Colonic mucosa (tissue), 2 donors: ENCODE data around the gene PDZD4. TPM values are rescaled to one million over a fixed set of nuclear protein-coding genes. Genes with fewer than 3 reads are reported as not detected.

ENCODE experiments used
- total RNA-seq, 2 donors: library from RNA; stranded (reverse); fragmentation: NEBNext Ultra II Directional in 1 of 2; extraction: Animal tissue kit (Norgen Biotek cat#: 25700) in 1 of 2; gene quantifications; one replicate each; pipeline ENCODE4 v1.2.1, GENCODE V29; 2021
- donor health status: DM: no; HTN: no; CAD: no.
- donor health status: DM: no; HTN: no; CAD: no.

Gene PDZD4
- total RNA-seq, 2 donors from 2014 or later: 1.5 to 3.2 TPM

Other genes with a start within 250 kb of the PDZD4 start
- 10 to 100 TPM; 16.3 to 24.0 TPM for gene CCNQ, start 231.4 kb downstream of the PDZD4 start, total RNA-seq
- under 1 TPM in 1 of 2 donors, not detected in 1; 0.49 TPM for gene DUSP9, start 183.3 kb downstream of the PDZD4 start, total RNA-seq
- gene PNCK, start 156.7 kb downstream of the PDZD4 start, total RNA-seq: 10 to 100 TPM in 1 of 2 donors, 1 to 10 TPM in 1; 1.9 to 11.1 TPM
- gene SLC6A8, start 142.6 kb downstream of the PDZD4 start, total RNA-seq: 100 to 1,000 TPM; 197 to 435 TPM
- 100 to 1,000 TPM; 217 to 295 TPM for gene BCAP31, start 106.2 kb downstream of the PDZD4 start, total RNA-seq
- gene ABCD1, start 105.7 kb downstream of the PDZD4 start, total RNA-seq: 10 to 100 TPM; 12.7 to 16.8 TPM
- 1 to 10 TPM in 1 of 2 donors, under 1 TPM in 1; 0.57 to 3.7 TPM for gene PLXNB3, start 66.3 kb downstream of the PDZD4 start, total RNA-seq
- 1 to 10 TPM in 1 of 2 donors, under 1 TPM in 1; 0.64 to 2.3 TPM for gene SRPK3, start 49.5 kb downstream of the PDZD4 start, total RNA-seq
- gene IDH3G, start 36.2 kb downstream of the PDZD4 start, total RNA-seq: 10 to 100 TPM; 80.6 to 92.6 TPM
- 100 to 1,000 TPM; 253 to 377 TPM for gene SSR4, start 35.9 kb downstream of the PDZD4 start, total RNA-seq
- 1 to 10 TPM; 4.3 to 8.8 TPM for gene L1CAM, start 55.6 kb upstream of the PDZD4 start, total RNA-seq
- under 1 TPM in 1 of 2 donors, not detected in 1; 0.24 TPM for gene AVPR2, start 74.1 kb upstream of the PDZD4 start, total RNA-seq
- gene ARHGAP4, start 95.7 kb upstream of the PDZD4 start, total RNA-seq: 10 to 100 TPM; 19.9 to 30.0 TPM
- 100 to 1,000 TPM in 1 of 2 donors, 10 to 100 TPM in 1; 55.9 to 115 TPM for gene NAA10, start 104.5 kb upstream of the PDZD4 start, total RNA-seq
- gene RENBP, start 114.1 kb upstream of the PDZD4 start, total RNA-seq: 1 to 10 TPM; 3.3 to 5.0 TPM
- gene HCFC1, start 141.3 kb upstream of the PDZD4 start, total RNA-seq: 10 to 100 TPM; 36.6 to 80.5 TPM
- 10 to 100 TPM in 1 of 2 donors, 1 to 10 TPM in 1; 8.7 to 19.2 TPM for gene TMEM187, start 142.2 kb upstream of the PDZD4 start, total RNA-seq
- 100 to 1,000 TPM in 1 of 2 donors, 10 to 100 TPM in 1; 66.7 to 148 TPM for gene IRAK1, start 189.4 kb upstream of the PDZD4 start, total RNA-seq